ENCODE results near the gene CELSR2.
A peak's percentile ranks its signal among the peaks of the same experiment; 100 is the strongest.
"Not testable (repeated sequence)": the region's sequence is repeated elsewhere in the genome, so short reads cannot be mapped to it uniquely, and the experiment has no call there.

CELSR2 gene

DNA sequence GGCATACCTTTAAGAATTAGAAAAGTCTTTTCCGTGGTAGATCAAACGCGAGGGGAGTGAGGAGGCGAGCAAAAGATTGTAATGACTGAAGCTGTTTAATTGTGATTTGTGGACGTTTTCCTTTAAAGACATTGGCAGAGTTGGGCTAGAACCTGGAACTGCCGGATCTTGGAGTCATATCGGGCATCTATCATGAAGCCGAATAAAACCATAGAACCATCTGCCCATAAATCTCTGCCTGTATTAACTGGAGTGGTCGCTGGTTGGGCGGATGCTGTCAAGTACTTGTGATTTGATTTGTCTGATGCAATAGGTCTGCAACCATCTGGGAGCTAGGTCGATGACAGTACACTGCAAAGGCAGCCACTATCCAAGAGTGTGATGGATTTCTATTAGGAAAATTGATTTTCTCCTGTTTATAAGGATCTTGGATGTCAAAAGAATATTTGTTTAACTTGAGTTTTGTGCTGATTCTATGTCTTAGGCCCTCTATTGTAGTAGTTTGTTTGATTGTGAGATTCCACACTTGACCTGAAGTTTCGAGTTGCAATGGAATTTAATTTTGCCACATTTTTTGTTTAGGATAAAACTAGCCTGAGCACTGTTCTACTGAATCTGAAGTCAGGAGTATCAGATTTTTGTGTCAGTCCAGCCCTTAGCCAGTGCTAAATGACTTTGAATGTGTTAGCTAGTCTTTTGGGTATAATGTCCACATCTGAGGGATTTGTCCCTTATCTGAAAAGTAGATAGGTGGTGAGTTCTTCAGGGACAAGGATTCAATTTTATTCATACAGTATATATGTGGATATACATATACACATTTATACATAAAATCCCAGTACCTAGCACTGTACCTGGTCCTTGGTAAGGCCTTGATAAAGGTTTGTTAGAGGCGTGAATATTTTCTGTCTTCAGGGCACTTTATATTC is 34.4 kb upstream of the CELSR2 start:
- peak overlapping the region; percentile 74 for H3K4me3 ChIP-seq (ENCODE audit: low read depth, low read length)
- TF ChIP-seq, protein P1, sequence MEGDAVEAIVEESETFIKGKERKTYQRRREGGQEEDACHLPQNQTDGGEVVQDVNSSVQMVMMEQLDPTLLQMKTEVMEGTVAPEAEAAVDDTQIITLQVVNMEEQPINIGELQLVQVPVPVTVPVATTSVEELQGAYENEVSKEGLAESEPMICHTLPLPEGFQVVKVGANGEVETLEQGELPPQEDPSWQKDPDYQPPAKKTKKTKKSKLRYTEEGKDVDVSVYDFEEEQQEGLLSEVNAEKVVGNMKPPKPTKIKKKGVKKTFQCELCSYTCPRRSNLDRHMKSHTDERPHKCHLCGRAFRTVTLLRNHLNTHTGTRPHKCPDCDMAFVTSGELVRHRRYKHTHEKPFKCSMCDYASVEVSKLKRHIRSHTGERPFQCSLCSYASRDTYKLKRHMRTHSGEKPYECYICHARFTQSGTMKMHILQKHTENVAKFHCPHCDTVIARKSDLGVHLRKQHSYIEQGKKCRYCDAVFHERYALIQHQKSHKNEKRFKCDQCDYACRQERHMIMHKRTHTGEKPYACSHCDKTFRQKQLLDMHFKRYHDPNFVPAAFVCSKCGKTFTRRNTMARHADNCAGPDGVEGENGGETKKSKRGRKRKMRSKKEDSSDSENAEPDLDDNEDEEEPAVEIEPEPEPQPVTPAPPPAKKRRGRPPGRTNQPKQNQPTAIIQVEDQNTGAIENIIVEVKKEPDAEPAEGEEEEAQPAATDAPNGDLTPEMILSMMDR (IDR thresholded peaks at IDR 0.05; ENCODE audit: borderline replicate concordance, insufficient read depth, low read depth, low read length) = no peak

DNA sequence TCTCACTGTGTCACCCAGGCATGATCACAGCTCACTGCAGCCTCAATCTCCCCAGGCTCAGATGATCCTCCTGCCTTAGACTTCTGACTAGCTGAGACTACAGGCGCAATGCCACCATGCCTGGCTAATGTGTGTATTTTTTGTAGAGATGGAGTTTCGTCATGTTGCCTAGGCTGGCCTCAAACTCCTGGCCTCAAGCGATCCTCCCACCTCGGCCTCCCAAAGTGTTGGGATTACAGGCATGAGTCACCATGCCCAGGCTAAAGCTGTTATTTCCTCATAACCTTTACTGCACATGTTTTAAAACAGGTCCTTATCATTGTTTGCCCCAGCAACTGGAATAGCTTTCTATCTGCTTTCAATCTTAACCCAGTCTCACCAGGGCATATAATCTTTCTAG is 32.7 kb upstream of the CELSR2 start:
- no peak overlapping the region for H3K4me3 ChIP-seq (ENCODE audit: low read depth, low read length)
- TF ChIP-seq, protein P1 (IDR thresholded peaks at IDR 0.05; ENCODE audit: borderline replicate concordance, insufficient read depth, low read depth, low read length) = no peak

DNA sequence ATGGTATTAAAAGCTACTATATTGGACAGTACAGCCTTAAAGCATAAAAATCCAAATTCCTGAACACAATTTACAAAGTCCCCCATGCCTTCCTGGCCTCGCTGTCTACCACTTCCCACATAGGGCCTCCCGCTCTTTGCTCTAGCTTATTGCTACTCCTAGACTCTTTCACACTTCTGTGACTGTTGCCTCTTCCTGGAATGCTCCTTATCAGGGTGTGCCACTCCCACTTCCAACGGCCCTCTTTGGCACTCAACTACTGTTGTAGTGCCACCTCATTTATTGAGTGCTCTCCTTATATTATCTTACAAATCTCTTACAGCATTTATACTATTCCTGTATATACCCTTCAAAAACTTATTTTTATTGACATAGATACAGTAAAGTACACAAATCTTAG is 30.8 kb upstream of the CELSR2 start:
- no peak overlapping the region for H3K4me3 ChIP-seq (ENCODE audit: low read depth, low read length)
- TF ChIP-seq, protein P1 (IDR thresholded peaks at IDR 0.05; ENCODE audit: borderline replicate concordance, insufficient read depth, low read depth, low read length) = no peak

DNA sequence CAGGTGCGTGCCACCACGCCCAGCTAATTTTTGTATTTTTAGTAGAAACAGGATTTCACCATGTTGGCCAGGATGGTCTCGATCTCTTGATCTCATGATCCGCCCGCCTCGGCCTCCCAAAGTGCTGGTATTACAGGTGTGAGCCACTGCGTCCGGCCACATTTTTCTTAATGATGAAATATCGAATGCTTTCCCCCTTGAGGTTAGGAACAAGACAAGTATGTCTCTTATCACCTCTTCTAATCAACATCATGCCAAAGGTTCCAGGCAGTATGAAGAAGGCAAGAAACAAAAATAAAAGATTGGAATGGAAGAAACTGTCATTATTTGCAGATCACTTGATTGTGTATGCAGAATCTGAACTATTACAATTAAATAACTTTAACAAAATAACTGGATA is 28.1 kb upstream of the CELSR2 start:
- not testable (repeated sequence) for H3K4me3 ChIP-seq (ENCODE audit: low read depth, low read length)

DNA sequence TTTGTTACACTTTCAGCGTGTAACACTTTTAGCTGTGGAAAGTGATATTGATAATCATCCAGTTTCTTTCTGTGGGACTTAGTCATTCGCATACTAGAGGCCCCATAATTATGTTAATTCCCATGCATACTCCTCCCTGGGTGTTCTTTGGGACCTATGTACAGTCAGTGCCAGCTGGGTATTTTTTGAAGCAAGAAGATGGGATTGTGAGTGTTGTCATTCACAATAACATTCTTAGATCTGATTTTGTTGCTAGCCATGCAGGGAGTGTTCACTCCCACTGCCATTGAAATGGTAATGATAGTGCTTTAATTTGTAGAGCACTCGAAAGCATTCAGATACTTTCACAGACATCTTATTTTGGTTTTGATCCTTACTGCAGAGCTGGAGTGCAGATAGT is 24.0 kb upstream of the CELSR2 start:
- H3K4me3 ChIP-seq (ENCODE audit: low read depth, low read length) = no peak overlapping the region
- TF ChIP-seq, protein P1 (IDR thresholded peaks at IDR 0.05; ENCODE audit: borderline replicate concordance, insufficient read depth, low read depth, low read length) = no peak

DNA sequence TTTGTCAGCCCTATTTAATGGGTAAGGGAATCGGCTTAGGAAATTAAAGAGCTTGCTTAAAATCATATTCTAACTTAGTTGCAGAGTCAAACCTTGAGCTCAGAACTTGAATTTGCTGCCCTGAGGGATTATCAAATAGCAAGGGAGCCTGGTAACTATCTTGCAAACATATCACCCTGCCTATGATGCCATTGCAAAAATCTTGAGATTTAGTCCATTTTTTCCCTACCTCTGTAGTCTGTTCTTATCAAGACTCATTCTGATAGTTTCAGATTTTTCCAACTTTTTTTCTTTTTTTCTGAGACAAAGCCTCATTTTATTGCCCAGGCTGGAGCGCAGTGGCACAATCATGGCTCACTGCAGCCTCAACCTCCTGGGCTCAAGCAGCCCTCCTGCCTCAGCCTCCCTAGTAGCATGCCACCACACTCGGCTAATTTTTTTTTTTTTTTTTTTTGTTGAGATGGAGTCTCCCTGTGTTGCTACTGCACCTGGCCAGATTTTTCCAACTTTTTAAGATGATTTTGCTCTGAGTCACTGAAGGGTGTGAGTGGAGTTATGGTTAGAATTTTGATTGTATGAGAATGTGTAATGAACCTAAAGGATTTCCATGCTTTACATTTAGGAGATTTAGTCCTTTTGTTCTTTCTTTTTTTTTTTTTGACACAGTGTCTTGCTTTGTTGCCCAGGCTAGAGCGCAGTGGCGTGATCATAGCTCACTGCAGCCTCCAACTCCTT is 23.5 kb upstream of the CELSR2 start:
- TF ChIP-seq, protein P1 (IDR thresholded peaks at IDR 0.05; ENCODE audit: borderline replicate concordance, insufficient read depth, low read depth, low read length) = no peak
- H3K4me3 ChIP-seq (ENCODE audit: low read depth, low read length) = no peak overlapping the region

DNA sequence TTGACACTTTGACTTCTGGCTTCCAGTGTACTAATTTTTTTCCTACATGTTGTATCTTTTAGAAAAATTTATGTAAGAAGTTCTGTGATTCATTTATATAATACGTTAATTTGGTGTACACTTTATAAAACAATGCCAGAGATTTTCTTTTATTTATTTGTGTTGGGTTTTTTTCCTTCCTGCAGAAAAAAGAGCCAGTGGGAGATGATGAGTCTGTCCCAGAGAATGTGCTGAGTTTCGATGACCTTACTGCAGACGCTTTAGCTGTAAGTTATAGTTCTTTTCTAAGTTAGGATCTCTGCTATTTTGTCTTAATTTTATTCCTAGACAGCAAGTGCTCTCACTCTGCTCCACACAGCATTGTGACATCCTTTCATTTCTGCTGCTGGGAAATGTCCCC is 21.2 kb upstream of the CELSR2 start:
- no peak overlapping the region for H3K4me3 ChIP-seq (ENCODE audit: low read depth, low read length)
- TF ChIP-seq, protein P1 (IDR thresholded peaks at IDR 0.05; ENCODE audit: borderline replicate concordance, insufficient read depth, low read depth, low read length) = no peak

Measured in GM12875 (cell line).